ENCODE measurements around the gene SKP1.
"Not testable (repeated sequence)": the region's sequence is repeated elsewhere in the genome, so short reads cannot be mapped to it uniquely, and the experiment has no call there.

The SKP1 gene

DNA sequence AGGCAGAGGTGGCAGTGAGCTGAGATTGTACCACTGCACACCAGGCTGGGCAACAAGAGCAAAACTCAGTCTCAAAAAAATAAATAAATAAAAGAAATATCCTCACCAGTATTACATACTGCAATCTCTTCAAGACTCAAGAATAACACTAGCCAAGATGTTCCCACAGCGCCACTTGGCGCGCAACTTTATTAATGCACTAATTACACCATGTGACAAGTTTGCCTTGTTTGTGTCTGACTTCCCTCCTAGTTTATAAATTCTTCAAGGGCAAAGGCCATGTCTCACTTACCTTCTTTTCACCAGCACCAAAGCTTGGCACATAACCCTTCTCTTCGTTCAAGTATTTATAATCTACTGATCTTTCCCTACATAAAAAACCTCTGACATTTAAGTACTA, 4.8 kb downstream of the SKP1 start:
- intact Hi-C loops (cut with DNase I; ENCODE audit: low total_unique reads), result no loop called here
- peaks cover 48 to 64% (median 57%) of the 10 kb centered on the region in 3 donors for H3K36me3 ChIP-seq
- H3K27ac ChIP-seq, result no peak overlapping the region
- H3K4me3 ChIP-seq, result no peak overlapping the region
- H3K9me3 ChIP-seq, result no peaks in the 10 kb centered on the region
- TF ChIP-seq CTCF (IDR thresholded peaks at IDR 0.05), result no peak
- no peaks in the 10 kb centered on the region for H3K27me3 ChIP-seq
- no peak for DNase-seq
- peaks cover 0 to 49% (median 24%) of the 10 kb centered on the region in 4 donors for H3K4me1 ChIP-seq

- intact Hi-C loops (cut with DNase I; ENCODE audit: low total_unique reads), result no loop called here
- Histone ChIP-seq H3K9me3 (no peaks in the 10 kb centered on the region), H3K36me3 (peaks cover 64 to 87% (median 67%) of the 10 kb centered on the region in 3 donors)
Observed at GRCh38 chr5:134162592-134162991, 14.2 kb downstream of the SKP1 start.

GRCh38 chr5:134161513-134162395, 15.0 kb downstream of the SKP1 start:
- Histone ChIP-seq H3K4me1 (no peaks in the 10 kb centered on the region), H3K9me3 (no peaks in the 10 kb centered on the region), H3K27me3 (no peaks in the 10 kb centered on the region), H3K4me3 (no peak overlapping the region), H3K27ac (no peak overlapping the region), H3K36me3 (peaks cover 59 to 87% (median 65%) of the 10 kb centered on the region in 3 donors)
- no peak for TF ChIP-seq CTCF (IDR thresholded peaks at IDR 0.05)
- no peak for DNase-seq
- intact Hi-C loops (cut with DNase I; ENCODE audit: low total_unique reads), result no loop called here

More at GRCh38 chr5:134162592-134162991, 14.2 kb downstream of the SKP1 start:
- DNase-seq, result no peak
- H3K27me3 ChIP-seq, result no peaks in the 10 kb centered on the region
- no peak overlapping the region for H3K4me3 ChIP-seq
- H3K4me1 ChIP-seq, result no peaks in the 10 kb centered on the region
- H3K27ac ChIP-seq, result no peak overlapping the region
- TF ChIP-seq CTCF (IDR thresholded peaks at IDR 0.05), result no peak

DNA sequence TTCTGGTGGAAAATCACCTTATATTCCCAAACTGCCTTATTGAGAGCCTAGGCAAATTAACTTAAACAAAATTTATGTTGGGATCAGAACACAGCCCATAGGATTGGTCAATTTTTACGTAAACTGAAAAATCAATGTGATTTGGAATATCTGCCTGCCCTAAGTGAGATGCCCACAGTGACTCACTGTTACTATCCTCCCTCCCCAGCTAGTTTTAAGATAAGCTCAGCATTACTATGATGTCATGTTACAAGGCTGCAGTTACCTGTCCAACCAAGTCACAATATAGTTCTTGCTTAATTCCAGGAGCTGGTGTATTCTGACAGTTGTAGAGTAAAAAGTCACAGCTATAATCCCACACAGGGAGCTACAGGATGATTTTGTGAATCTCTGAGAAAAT, 23.1 kb downstream of the SKP1 start:
- intact Hi-C loops (cut with DNase I; ENCODE audit: low total_unique reads), result no loop called here
- no peaks in the 10 kb centered on the region for H3K27me3 ChIP-seq
- no peak for TF ChIP-seq CTCF (IDR thresholded peaks at IDR 0.05)
- DNase-seq, result no peak
- no peaks in the 10 kb centered on the region for H3K9me3 ChIP-seq
- H3K36me3 ChIP-seq, result peaks cover 74 to 95% (median 79%) of the 10 kb centered on the region in 3 donors
- no peak overlapping the region for H3K4me3 ChIP-seq
- no peak overlapping the region for H3K27ac ChIP-seq
- peaks cover 0 to 7% (median 0%) of the 10 kb centered on the region in 4 donors for H3K4me1 ChIP-seq

- no peaks in the 10 kb centered on the region for H3K27me3 ChIP-seq
- H3K4me1 ChIP-seq, result peaks cover 0 to 11% (median 0%) of the 10 kb centered on the region in 4 donors
- no peaks in the 10 kb centered on the region for H3K9me3 ChIP-seq
- no peak for TF ChIP-seq CTCF (IDR thresholded peaks at IDR 0.05)
- H3K4me3 ChIP-seq, result no peak overlapping the region
- peaks cover 69 to 95% (median 79%) of the 10 kb centered on the region in 3 donors for H3K36me3 ChIP-seq
- intact Hi-C loops (cut with DNase I; ENCODE audit: low total_unique reads), result no loop called here
- no peak for DNase-seq
- no peak overlapping the region for H3K27ac ChIP-seq
Observed at GRCh38 chr5:134153241-134153640, 23.5 kb downstream of the SKP1 start.

DNA sequence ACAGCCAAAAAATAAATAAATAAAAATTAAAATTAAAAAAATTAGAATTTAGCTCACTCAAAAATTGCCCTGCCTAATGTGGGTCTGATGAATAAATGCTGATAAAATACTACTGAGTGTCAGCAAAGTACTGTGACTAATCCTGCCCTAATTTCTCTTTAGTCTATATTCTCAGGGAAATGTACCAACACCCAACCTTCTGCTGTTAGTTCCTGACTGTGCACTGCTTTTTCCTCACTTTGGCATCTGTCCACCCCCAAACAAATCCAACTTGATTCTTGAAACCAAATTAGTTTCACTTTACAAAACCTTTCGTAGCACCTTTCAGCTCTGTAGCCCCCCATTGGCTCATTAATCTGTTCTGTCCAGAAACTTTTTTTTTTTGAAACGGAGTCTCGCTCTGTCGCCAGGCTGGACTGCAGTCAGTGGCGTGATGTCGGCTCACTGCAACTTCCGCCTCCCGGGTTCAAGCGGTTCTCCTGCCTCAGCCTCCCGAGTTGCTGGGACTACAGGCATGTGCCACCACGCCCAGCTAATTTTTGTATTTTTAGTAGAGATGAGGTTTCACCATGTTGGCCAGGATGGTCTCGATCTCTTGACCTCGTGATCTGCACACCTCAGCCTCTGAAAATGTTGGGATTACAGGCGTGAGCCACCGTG, 24.4 kb downstream of the SKP1 start:
- H3K27ac ChIP-seq; intact Hi-C loops (cut with DNase I; ENCODE audit: low total_unique reads); H3K4me3 ChIP-seq; DNase-seq; H3K27me3 ChIP-seq; H3K9me3 ChIP-seq: not testable (repeated sequence)
- H3K4me1 ChIP-seq, result peaks cover 0 to 15% (median 0%) of the 10 kb centered on the region in 4 donors
- H3K36me3 ChIP-seq, result peaks cover 60 to 91% (median 74%) of the 10 kb centered on the region in 3 donors
